ENCODE measurements around the gene VIM. TPM values are rescaled to one million over a fixed set of nuclear protein-coding genes. Genes with fewer than 3 reads are reported as not detected.

VIM gene
- total and polyA plus RNA-seq, 8 donors = 1,589 to 2,224 (median 1,841) TPM

DNA sequence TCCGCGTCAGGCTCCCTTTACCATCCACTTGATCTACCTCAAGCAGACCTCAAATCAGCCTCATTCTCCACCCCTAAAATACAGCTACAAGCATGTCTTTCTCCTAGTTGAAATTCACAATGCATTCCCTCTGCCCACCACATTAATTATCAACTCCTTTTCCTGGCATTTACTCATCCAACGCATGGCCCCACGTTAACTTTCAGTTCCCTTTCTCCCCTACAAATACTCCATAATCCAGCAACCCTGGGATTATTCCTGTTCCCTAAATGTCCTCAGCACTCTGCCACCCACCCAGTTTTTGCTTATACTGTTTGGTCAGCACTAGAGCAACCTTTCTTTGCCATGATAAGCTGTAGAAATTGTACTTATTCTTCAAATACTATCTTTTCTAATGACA lies 5.7 kb upstream of the VIM start:
- Histone ChIP-seq H3K36me3 (no peaks in the 10 kb centered on the region), H3K27ac (no peak overlapping the region), H3K4me3 (no peak overlapping the region), H3K9me3 (no peaks in the 10 kb centered on the region), H3K4me1 (peaks cover 0 to 29% of the 10 kb centered on the region in 2 donors), H3K27me3 (no peaks in the 10 kb centered on the region)
- TF ChIP-seq, protein P1, sequence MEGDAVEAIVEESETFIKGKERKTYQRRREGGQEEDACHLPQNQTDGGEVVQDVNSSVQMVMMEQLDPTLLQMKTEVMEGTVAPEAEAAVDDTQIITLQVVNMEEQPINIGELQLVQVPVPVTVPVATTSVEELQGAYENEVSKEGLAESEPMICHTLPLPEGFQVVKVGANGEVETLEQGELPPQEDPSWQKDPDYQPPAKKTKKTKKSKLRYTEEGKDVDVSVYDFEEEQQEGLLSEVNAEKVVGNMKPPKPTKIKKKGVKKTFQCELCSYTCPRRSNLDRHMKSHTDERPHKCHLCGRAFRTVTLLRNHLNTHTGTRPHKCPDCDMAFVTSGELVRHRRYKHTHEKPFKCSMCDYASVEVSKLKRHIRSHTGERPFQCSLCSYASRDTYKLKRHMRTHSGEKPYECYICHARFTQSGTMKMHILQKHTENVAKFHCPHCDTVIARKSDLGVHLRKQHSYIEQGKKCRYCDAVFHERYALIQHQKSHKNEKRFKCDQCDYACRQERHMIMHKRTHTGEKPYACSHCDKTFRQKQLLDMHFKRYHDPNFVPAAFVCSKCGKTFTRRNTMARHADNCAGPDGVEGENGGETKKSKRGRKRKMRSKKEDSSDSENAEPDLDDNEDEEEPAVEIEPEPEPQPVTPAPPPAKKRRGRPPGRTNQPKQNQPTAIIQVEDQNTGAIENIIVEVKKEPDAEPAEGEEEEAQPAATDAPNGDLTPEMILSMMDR (IDR thresholded peaks at IDR 0.05) = no peak
- DNase-seq = no peak
- no peak for ATAC-seq
- intact Hi-C loops (cut with DNase I) = no loop called here

DNA sequence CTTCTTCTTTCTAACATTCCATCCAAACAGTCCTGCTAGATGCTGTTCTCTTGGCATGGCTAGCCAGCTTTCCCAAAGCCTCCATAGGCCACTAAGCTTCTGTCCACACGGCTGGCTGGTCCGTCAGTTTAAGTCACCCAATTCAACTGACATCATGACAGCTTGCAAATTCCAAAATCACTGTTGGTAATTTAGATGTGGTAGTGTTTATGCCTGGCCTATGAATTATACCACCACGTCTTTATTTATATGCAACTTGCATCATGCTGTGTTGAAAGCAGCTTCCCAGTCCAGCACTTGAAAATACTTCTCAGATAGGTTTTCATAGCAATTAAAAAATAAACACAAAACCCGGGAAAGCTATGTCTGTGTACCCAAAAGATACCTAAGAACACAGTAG lies 2.2 kb upstream of the VIM start:
- TF ChIP-seq, protein P1 (IDR thresholded peaks at IDR 0.05) = no peak
- Histone ChIP-seq H3K36me3 (peaks cover 0 to 6% of the 10 kb centered on the region in 2 donors), H3K27ac (no peak overlapping the region), H3K27me3 (no peaks in the 10 kb centered on the region), H3K4me1 (peaks cover 0 to 32% of the 10 kb centered on the region in 2 donors), H3K9me3 (no peaks in the 10 kb centered on the region), H3K4me3 (no peak overlapping the region)
- intact Hi-C loops (cut with DNase I) = no loop called here
- DNase-seq (no peak), ATAC-seq (no peak)

DNA sequence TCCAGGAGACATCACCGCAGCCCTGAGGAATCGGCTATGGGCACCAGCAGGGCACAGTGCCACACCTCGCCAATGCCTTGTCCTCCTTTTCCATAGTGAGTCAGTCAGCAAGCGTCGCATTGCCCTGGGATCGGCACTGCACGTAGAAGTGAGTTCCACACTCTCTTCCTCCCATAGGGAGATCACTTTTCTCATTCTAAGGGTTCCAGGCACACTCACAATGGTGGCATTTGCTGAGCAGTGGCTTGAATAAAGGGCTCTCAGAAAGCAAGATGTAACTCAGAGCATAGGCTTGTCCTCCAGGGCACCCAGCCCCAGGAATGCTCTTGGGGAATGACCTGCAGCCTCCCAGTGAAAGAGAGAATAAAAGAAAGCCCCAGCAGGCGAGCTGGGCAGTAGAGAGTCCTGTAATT lies 1.1 kb upstream of the VIM start:
- Histone ChIP-seq H3K36me3 (peaks cover 0 to 16% of the 10 kb centered on the region in 2 donors), H3K27ac (peak overlapping the region; percentile 99), H3K4me1 (peaks cover 4 to 43% of the 10 kb centered on the region in 2 donors), H3K27me3 (no peaks in the 10 kb centered on the region), H3K4me3 (peak overlapping the region in 1 of 2 donors; percentile 83), H3K9me3 (no peaks in the 10 kb centered on the region)
- TF ChIP-seq, protein P1 (IDR thresholded peaks at IDR 0.05) = no peak
- DNase-seq (no peak), ATAC-seq (no peak)
- intact Hi-C loops (cut with DNase I) = no loop called here

DNA sequence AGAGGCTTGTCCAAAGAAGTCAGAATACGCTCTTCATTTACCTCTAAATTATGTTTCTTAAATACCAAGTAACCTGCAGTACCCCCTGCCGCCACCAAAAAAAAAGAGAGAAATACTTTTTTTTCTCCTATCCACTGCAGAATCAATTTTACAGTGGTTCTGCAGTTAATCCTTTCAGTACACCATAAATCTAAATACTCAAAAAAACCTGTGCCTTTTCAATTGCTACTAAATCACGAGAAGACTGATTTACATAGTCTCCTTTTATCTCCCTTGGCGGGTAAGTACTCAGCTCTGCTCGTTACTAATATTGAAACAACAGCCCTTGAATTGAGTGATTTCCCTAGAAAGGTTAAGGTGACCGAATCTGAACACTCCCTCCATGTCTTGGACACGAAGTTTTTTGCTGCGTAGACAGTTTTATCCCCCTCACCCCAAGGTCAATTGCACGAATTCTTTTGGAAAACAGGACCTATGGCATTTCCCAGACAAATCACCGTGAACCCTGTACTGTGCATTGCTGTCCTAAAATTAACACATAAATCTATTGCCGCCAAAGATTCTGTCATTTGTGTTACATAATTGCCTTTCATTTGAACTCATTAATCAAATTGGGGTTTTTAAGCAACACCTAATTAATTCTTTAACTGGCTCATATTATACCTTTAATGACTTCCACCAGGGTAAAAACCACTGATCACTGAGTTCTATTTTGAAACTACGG lies 512 bp upstream of the VIM start:
- intact Hi-C loops (cut with DNase I) = no loop called here
- DNase-seq = peak in 1 of 4 donors; percentile 21
- TF ChIP-seq, protein P1 (IDR thresholded peaks at IDR 0.05) = peak; percentile 50 to 52
- Histone ChIP-seq H3K9me3 (no peaks in the 10 kb centered on the region), H3K27me3 (no peaks in the 10 kb centered on the region), H3K27ac (peak overlapping the region; percentile 99), H3K36me3 (peaks cover 0 to 23% of the 10 kb centered on the region in 2 donors), H3K4me1 (peaks cover 10 to 49% of the 10 kb centered on the region in 2 donors), H3K4me3 (peak overlapping the region; percentile 83)
- no peak for ATAC-seq

DNA sequence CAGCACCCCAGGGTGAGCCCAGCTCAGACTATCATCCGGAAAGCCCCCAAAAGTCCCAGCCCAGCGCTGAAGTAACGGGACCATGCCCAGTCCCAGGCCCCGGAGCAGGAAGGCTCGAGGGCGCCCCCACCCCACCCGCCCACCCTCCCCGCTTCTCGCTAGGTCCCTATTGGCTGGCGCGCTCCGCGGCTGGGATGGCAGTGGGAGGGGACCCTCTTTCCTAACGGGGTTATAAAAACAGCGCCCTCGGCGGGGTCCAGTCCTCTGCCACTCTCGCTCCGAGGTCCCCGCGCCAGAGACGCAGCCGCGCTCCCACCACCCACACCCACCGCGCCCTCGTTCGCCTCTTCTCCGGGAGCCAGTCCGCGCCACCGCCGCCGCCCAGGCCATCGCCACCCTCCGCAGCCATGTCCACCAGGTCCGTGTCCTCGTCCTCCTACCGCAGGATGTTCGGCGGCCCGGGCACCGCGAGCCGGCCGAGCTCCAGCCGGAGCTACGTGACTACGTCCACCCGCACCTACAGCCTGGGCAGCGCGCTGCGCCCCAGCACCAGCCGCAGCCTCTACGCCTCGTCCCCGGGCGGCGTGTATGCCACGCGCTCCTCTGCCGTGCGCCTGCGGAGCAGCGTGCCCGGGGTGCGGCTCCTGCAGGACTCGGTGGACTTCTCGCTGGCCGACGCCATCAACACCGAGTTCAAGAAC lies 1.1 kb downstream of the VIM start:
- Histone ChIP-seq H3K27me3 (no peaks in the 10 kb centered on the region), H3K36me3 (peaks cover 0 to 39% of the 10 kb centered on the region in 2 donors), H3K4me1 (peaks cover 19 to 65% of the 10 kb centered on the region in 2 donors), H3K27ac (peak overlapping the region; percentile 99), H3K4me3 (peak overlapping the region; percentile 83), H3K9me3 (no peaks in the 10 kb centered on the region)
- ATAC-seq = peak; percentile 78
- intact Hi-C loops (cut with DNase I) = no loop called here
- DNase-seq = peak; percentile 87 to 94 (median 93)
- TF ChIP-seq, protein P1 (IDR thresholded peaks at IDR 0.05) = no peak
